LNCaP clone FGC (cell line): ENCODE data around the gene BHLHE40.

ENCODE experiments used
- DNase-seq: peaks from one replicate; pipeline ENCODE4 v3.0.0-alpha.2; 2011; ENCODE audit warnings: low read depth
- H3K4me3 ChIP-seq: 2 replicates; pipeline ENCODE4 v1.5.1; 2011; ENCODE audit warnings: mild to moderate bottlenecking, low read depth, low read length, control low read depth
- TF ChIP-seq, protein P1 (sequence below): IDR thresholded peaks from 2 replicates; pipeline ENCODE4 v1.5.1; 2012; ENCODE audit warnings: mild to moderate bottlenecking; ENCODE audit not compliant: control insufficient read depth, insufficient read depth; ENCODE audit errors: extremely low read depth

Gene BHLHE40

DNA sequence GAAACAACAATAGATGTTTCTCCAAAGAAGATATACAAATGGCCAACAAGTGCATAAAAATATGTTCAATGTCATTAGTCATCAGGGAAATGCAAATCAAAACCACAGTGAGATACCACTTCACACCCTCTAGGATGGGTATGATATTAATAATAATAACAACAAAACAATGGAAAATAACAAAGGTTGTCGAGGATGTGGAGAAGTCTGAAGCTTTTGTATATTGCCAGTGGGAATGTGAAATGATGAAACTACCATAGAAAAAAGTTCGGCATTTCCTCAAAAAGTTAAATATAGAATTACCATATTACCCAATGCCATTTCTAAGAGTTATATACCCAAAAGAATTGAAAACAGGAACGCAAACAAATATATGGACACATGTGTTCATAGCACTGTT lies 10.8 kb downstream of the BHLHE40 start:
- H3K4me3 ChIP-seq: no peak overlapping the region
- no peak for DNase-seq
- TF ChIP-seq, protein P1, sequence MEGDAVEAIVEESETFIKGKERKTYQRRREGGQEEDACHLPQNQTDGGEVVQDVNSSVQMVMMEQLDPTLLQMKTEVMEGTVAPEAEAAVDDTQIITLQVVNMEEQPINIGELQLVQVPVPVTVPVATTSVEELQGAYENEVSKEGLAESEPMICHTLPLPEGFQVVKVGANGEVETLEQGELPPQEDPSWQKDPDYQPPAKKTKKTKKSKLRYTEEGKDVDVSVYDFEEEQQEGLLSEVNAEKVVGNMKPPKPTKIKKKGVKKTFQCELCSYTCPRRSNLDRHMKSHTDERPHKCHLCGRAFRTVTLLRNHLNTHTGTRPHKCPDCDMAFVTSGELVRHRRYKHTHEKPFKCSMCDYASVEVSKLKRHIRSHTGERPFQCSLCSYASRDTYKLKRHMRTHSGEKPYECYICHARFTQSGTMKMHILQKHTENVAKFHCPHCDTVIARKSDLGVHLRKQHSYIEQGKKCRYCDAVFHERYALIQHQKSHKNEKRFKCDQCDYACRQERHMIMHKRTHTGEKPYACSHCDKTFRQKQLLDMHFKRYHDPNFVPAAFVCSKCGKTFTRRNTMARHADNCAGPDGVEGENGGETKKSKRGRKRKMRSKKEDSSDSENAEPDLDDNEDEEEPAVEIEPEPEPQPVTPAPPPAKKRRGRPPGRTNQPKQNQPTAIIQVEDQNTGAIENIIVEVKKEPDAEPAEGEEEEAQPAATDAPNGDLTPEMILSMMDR: no peak

DNA sequence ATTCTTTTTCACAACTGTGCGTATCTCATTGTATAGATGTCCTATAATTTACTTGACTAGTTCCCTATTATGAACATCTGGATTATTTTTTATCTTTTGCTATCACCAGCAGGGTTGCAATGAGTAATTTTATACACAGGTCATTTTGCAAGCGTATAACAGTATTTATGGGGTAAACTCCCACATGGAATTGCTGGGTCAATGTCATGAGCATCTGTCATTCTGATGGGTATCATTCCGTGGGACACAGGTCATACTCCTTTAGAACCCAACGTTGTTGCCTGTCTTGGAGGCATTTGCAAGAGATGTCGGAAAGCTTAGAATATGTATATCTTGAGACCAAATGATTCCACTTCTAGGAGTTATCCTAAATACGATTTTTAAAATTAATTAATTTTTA lies 12.9 kb downstream of the BHLHE40 start:
- no peak for DNase-seq
- no peak overlapping the region for H3K4me3 ChIP-seq
- TF ChIP-seq, protein P1: no peak

DNA sequence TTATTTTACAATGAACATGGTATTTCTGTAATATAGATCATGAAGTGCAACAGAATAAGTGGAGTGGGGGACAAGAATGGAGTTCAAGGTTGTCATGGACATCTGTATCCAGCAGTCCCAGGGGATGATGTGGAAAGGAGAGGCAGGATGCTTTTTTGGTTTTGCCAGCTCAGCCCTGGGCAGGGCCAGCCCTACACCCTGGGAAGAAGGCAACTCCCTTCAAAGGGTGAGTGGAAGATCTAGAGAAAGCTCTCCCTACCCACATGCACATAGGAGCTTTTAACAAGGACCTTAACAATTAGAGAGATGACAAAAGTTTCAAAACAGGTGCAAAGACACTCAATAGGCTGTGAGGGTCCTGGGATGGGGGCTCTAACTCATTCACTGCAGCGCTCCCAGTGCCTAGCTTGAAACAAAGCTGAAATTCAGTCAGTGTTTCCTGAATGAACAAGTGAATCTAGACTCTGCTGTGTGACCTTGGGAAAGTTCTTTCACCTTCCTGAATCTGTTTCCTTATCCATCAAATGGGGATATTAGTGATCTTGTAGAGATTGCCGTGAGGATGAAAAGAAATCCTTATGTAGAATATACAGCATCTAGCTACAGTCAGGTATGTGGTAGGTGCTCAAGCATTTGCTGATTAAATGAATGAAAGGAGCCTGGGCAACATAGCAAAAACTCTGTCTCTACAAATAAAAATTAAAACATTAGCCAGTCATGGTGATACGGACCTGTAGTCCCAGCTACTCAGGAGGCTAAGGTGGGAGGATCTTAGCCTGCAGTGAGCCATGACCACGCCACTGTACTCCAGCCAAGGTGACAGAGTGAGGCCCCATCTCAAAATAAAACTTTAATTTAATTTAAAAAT lies 14.3 kb downstream of the BHLHE40 start:
- no peak for DNase-seq
- no peak overlapping the region for H3K4me3 ChIP-seq
- TF ChIP-seq, protein P1: no peak

DNA sequence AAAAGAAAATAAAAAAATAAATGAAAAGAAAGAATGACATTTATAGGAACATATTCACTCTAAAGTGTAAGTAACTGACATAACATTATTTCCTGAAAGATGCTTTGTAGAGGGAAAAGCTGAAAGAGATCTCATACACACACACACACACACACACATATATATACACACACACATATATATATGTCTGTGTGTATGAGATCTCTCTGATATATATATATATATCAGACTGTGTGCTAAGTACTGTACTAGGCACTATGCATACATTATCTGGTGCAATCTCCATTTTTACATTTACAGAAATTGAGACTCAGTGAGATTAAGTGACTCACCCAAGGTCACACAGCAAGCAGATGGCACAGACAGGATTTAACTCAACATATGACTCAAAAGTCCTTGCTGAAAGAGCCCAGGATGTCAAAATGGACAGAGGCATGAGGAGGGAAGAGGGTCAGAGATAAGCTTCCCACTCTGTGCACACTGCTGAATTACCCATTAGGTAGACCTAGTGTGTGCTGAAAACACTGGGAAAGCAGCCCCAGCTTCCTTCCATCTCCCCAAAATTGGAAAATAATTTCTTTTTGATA lies 15.0 kb downstream of the BHLHE40 start:
- no peak for DNase-seq
- TF ChIP-seq, protein P1: no peak
- H3K4me3 ChIP-seq: no peak overlapping the region

DNA sequence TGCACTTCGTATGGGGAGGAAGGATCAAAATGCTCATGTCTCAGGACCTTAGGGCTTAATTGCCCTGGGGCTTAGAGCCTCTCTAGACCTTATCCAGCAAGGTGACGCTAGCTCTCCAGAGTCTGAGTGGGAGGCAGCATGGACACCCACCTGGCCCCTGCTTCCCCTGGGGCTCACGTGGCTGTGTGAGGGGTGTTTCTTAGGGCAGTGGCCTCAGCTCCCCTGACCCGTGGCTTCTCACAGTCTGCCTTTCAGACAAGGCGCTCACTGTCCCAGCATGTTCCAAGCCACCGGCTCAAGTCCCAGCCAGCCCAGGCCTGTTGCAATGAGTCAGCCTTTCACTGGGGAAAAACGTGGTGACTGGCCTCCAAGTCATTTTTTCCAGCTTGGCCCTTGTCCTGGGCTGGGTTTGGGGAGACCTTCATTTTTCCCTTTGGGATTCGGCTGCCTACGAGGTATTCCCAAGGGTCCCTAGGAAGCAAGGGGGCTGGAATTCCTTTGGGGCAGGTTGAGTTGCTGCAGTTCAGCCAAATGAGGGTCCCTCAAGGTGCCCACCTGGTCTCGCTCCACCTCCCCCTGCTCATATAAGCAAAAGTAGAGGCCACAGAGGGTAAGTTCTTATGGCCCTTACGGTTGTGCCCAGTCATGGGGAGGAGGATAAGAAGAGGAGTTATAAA lies 15.7 kb downstream of the BHLHE40 start:
- no peak overlapping the region for H3K4me3 ChIP-seq
- no peak for DNase-seq
- TF ChIP-seq, protein P1: no peak

DNA sequence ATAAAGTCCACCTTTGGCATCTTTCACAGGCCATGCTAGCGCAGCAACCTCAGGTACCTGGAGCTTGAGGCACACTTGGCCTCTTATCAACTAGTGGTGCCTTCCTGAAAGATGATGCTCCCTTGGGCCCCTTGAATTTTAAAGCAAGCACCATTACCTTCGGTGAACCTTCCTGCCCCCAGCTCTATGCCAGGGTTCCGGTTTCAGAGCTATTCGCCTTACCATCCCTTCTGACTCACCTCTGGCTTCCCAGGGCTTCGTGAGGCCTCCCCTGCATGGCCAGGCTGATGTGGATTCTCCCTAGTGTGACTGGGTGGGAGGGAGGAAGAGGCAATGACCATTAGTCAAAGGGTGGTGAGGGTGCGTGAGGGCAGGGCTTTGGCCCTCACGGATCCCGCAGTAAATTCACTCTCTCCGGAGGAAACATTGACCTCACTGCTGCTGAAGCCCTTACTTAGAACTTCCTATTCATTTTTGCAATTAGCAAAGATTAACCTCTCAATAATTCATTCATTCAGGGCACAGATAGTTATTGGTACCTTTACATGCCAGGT lies 16.3 kb downstream of the BHLHE40 start:
- DNase-seq: no peak
- TF ChIP-seq, protein P1: no peak
- no peak overlapping the region for H3K4me3 ChIP-seq
